Suprapubic skin (tissue), 4 donors: Measurements from ENCODE around the gene PIEZO1. TPM values are rescaled to one million over a fixed set of nuclear protein-coding genes. Genes with fewer than 3 reads are reported as not detected.
"Not testable (repeated sequence)": the region's sequence is repeated elsewhere in the genome, so short reads cannot be mapped to it uniquely, and the experiment has no call there.

Experiments used
- DNase-seq, 2 donors: peaks; one replicate each; pipeline ENCODE4 v3.0.0-alpha.2; 2019; ENCODE audit warnings: low spot score in 2 of 2
- H3K27ac ChIP-seq: fragments of 200-600 bp; sonication (generic); one replicate; pipeline ENCODE4 v1.5.1; 2019
- H3K27me3 ChIP-seq: fragments of 200-600 bp; sonication (generic); one replicate; pipeline ENCODE4 v1.5.1; 2019
- H3K36me3 ChIP-seq: fragments of 200-600 bp; sonication (generic); one replicate; pipeline ENCODE4 v1.5.1; 2019
- H3K4me1 ChIP-seq: fragments of 200-600 bp; sonication (generic); one replicate; pipeline ENCODE4 v1.5.1; 2019
- H3K4me3 ChIP-seq: fragments of 200-600 bp; sonication (generic); one replicate; pipeline ENCODE4 v1.5.1; 2019; ENCODE audit warnings: mild to moderate bottlenecking
- H3K9me3 ChIP-seq: fragments of 200-600 bp; sonication (generic); one replicate; pipeline ENCODE4 v1.5.1; 2019
- EP300 ChIP-seq: sonication (generic); formaldehyde crosslinking; IDR thresholded peaks from one replicate; pipeline ENCODE4 v1.6.1; 2017; ENCODE audit warnings: antibody characterized with exemption
- POLR2A ChIP-seq, 2 donors: fragments of 450-650 bp; IDR thresholded peaks; one replicate each; pipeline ENCODE4 v1.6.1; 2017; ENCODE audit warnings: antibody characterized with exemption in 2 of 2, mild to moderate bottlenecking in 2 of 2, moderate library complexity in 2 of 2
- POLR2AphosphoS5 ChIP-seq, 3 donors: sonication (generic); formaldehyde crosslinking; IDR thresholded peaks; one replicate each; pipeline ENCODE4 v1.6.1; 2017; ENCODE audit warnings: antibody characterized with exemption in 3 of 3
- WGBS: methylation state at CpG from one replicate; pipeline ENCODE4 v1.1.5; 2018; 5-methylcytosine and 5-hydroxymethylcytosine counted together
- total RNA-seq, 4 donors: library from RNA; depleted of rRNA; stranded (reverse); fragments of >200 nt; gene quantifications; one replicate each; pipeline ENCODE4 v1.1.0, GENCODE V29; 2016
- TF ChIP-seq, protein P1 (sequence below), 2 donors: fragments of 200-600 bp in 1 of 2; fragments of 450-650 bp in 1 of 2; sonication (generic) in 1 of 2; IDR thresholded peaks; one replicate each; pipeline ENCODE4 v1.5.1; 2016 to 2019; ENCODE audit warnings: antibody characterized with exemption in 2 of 2, mild to moderate bottlenecking in 1 of 2, moderate library complexity in 1 of 2

PIEZO1 gene
- total RNA-seq, 4 donors from 2014 or later: 185 to 269 (median 224) TPM

DNA sequence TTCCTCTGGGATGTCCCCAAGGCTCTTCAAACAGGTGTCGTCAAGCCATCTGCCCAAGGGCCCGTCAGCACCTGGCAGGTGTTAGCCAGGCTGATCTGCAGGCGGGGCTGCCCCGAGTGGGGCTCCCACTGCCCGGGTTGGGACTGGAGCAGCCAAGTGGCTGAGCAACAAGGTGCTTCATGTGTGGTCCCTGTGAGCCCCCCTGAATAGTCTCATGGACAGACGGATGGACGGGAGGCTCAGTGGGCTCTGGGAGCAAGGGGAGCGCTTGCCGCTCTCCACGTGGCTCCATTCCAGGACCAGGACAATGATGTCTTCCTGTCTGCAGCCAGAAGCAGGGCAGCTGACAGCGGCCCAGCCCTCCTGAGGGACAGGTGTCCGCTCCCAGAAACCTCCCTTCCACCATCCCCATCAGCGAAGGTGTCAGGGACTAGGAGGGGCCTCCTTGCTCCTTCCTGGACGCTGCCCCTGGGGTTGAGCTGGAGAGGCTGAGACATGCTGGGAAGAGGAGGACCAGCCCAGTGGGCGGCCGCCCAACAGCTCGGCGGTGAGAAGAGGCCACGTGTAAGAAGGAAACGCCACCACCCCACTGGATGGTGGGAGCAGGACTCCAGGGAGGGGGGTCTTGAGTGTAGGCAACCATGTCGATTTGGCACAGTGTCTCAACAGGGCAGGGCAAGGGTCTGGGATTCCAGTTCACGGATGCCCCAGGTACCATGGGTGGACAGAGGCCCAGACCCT is 108.3 kb downstream of the PIEZO1 start:
- Histone ChIP-seq H3K27ac (no peak overlapping the region), H3K27me3 (peaks cover 34% of the 10 kb centered on the region), H3K4me3 (no peak overlapping the region), H3K4me1 (peaks cover 5% of the 10 kb centered on the region), H3K36me3 (no peaks in the 10 kb centered on the region), H3K9me3 (no peaks in the 10 kb centered on the region)
- 78% methylated on average over 13 of the region's 22 CpGs for WGBS
- no peak for TF ChIP-seq EP300
- TF ChIP-seq, protein P1, sequence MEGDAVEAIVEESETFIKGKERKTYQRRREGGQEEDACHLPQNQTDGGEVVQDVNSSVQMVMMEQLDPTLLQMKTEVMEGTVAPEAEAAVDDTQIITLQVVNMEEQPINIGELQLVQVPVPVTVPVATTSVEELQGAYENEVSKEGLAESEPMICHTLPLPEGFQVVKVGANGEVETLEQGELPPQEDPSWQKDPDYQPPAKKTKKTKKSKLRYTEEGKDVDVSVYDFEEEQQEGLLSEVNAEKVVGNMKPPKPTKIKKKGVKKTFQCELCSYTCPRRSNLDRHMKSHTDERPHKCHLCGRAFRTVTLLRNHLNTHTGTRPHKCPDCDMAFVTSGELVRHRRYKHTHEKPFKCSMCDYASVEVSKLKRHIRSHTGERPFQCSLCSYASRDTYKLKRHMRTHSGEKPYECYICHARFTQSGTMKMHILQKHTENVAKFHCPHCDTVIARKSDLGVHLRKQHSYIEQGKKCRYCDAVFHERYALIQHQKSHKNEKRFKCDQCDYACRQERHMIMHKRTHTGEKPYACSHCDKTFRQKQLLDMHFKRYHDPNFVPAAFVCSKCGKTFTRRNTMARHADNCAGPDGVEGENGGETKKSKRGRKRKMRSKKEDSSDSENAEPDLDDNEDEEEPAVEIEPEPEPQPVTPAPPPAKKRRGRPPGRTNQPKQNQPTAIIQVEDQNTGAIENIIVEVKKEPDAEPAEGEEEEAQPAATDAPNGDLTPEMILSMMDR (IDR thresholded peaks at IDR 0.05): no peak
- no peak for TF ChIP-seq POLR2AphosphoS5 (IDR thresholded peaks at IDR 0.05)
- no peak for TF ChIP-seq POLR2A (IDR thresholded peaks at IDR 0.05)
- no peak for DNase-seq

DNA sequence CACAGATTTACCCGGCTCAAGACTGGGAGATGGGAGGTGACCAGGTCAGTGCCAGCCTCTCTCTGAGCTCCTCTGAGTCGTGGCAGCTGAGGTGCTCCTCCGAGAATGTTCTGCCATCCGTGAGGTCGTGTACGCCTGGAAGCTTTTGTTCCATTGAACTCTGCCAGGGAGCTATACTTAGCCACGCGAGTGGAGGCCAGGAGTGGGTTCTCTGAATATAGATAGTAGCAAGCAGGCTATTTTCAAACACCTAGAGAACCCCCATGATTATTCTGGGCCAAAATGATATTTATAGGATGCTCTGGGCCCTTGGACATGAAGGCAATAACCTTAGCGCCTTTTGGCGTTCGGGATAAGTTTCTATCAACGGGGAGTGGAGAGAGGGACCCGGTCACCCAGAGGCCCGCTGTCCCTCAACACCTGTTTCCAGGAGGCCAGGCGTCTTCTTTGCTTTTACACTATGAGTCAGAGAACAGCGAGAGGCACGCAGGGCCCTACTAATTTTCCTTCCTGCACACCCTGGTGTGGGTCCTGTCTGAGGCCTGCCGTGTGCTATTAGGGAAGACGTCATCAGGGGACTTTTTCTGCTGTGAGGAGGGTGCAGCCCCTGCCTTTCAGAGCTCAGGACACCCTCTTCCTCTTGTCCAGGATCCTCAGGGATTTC is 111.2 kb downstream of the PIEZO1 start:
- Histone ChIP-seq H3K9me3 (no peaks in the 10 kb centered on the region), H3K4me3 (no peak overlapping the region), H3K27me3 (peaks cover 18% of the 10 kb centered on the region), H3K4me1 (no peaks in the 10 kb centered on the region), H3K36me3 (no peaks in the 10 kb centered on the region), H3K27ac (no peak overlapping the region)
- TF ChIP-seq EP300 (no peak), POLR2AphosphoS5 (IDR thresholded peaks at IDR 0.05) (no peak), POLR2A (IDR thresholded peaks at IDR 0.05) (no peak)
- TF ChIP-seq, protein P1 (IDR thresholded peaks at IDR 0.05): no peak
- DNase-seq: no peak
- 97% methylated on average over 18 of the region's 19 CpGs for WGBS

DNA sequence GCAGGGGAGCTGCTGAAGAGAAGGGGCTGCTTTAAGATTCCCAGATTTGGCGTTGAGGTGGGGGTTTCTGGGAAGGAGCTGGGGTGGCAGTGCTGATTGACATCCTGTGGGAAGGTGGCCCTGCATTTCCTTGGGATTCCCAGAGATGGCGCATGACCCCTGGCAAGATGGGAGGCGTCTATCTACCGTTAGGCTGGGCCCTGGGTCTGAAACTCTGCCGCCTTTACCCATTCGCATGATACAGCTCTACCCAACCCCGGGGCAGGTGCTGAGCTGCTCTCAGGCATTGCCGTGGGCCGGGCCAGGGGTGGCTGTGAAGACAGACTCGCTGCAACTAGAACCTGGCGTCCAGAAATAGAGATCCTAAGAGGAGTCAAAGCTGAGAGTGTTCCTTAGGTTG is 112.2 kb downstream of the PIEZO1 start:
- Histone ChIP-seq H3K9me3 (no peaks in the 10 kb centered on the region), H3K36me3 (no peaks in the 10 kb centered on the region), H3K27me3 (peaks cover 8% of the 10 kb centered on the region), H3K27ac (no peak overlapping the region), H3K4me1 (no peaks in the 10 kb centered on the region), H3K4me3 (no peak overlapping the region)
- DNase-seq: no peak
- TF ChIP-seq POLR2A (IDR thresholded peaks at IDR 0.05) (no peak), EP300 (no peak), POLR2AphosphoS5 (IDR thresholded peaks at IDR 0.05) (no peak)
- TF ChIP-seq, protein P1 (IDR thresholded peaks at IDR 0.05): no peak
- 58% methylated on average over 11 of the region's 11 CpGs for WGBS

DNA sequence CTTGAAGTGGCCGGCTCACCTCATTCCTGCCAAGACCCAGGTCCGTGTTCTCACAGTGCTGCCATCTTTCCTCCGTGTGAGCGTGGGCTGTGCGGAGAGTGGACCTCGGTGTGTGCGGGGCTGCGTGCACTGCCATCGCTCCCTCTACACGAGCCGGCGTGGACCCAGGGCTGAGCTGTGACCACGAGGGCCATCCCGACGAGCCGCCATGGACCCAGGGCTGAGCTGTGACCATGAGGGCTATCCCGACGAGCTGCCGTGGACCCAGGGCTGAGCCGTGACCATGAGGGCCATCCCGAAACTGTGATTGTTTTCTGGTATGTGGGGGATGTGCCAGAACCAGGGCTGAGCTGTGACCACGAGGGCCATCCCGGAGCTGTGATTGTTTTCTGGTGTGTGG is 113.2 kb downstream of the PIEZO1 start:
- H3K4me3 ChIP-seq: no peak overlapping the region
- 94% methylated on average over 12 of the region's 23 CpGs for WGBS
- H3K27me3 ChIP-seq: peaks cover 3% of the 10 kb centered on the region
- H3K4me1 ChIP-seq: no peaks in the 10 kb centered on the region
- H3K9me3 ChIP-seq: no peaks in the 10 kb centered on the region
- H3K36me3 ChIP-seq: no peaks in the 10 kb centered on the region
- TF ChIP-seq POLR2A (IDR thresholded peaks at IDR 0.05) (no peak), POLR2AphosphoS5 (IDR thresholded peaks at IDR 0.05) (no peak), EP300 (no peak)
- TF ChIP-seq, protein P1 (IDR thresholded peaks at IDR 0.05): no peak
- DNase-seq: no peak
- H3K27ac ChIP-seq: no peak overlapping the region

DNA sequence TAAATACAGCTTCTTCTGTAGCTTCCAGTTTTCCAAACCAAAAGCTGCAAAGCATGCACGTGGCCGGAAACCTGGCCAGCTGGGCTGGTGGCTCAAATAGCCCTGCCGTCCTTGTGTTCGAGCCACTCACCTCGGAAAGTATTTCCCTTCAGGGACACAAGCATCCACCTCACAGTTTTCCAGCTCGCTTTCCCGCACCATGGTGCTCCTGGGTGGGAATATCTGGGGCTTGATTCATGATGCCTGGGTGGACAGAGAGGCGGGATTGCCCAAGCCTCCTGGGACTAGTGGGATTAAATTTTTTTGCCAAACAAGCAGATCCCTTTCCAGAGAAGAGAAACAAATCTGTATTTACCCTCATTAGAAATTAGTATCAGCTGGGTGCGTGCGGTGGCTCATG is 115.0 kb downstream of the PIEZO1 start:
- peak in 1 of 2 donors; percentile 64 for DNase-seq
- H3K27me3 ChIP-seq: no peaks in the 10 kb centered on the region
- H3K4me1 ChIP-seq: no peaks in the 10 kb centered on the region
- no peaks in the 10 kb centered on the region for H3K36me3 ChIP-seq
- H3K27ac ChIP-seq: no peak overlapping the region
- no peaks in the 10 kb centered on the region for H3K9me3 ChIP-seq
- 71% methylated on average over 10 of the region's 10 CpGs for WGBS
- no peak for TF ChIP-seq EP300
- no peak for TF ChIP-seq POLR2A (IDR thresholded peaks at IDR 0.05)
- TF ChIP-seq, protein P1 (IDR thresholded peaks at IDR 0.05): no peak
- TF ChIP-seq POLR2AphosphoS5 (IDR thresholded peaks at IDR 0.05): no peak
- no peak overlapping the region for H3K4me3 ChIP-seq

DNA sequence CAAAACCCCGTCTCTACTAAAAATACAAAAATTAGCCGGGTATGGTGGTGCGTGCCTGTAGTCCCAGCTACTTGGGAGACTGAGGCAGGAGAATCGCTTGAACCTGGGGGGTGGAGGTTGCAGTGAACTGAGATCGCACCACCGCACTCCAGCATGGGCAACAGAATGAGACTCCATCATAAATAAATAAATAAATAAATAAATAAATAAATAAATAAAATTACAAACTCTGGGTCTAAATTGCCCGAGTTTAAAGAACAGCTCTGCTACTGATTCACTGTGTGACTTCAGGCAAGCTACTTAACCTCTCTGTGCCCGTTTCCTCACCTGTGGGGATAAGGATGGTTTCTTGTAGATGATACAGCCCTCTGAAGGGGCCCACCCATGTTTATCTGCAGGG is 115.5 kb downstream of the PIEZO1 start:
- H3K27me3 ChIP-seq, H3K9me3 ChIP-seq, H3K4me1 ChIP-seq, H3K4me3 ChIP-seq, H3K36me3 ChIP-seq, H3K27ac ChIP-seq, DNase-seq: not testable (repeated sequence)
- WGBS: 95% methylated on average over 8 of the region's 8 CpGs
